ENCODE measurements around the gene ZNF664. TPM values are rescaled to one million over a fixed set of nuclear protein-coding genes. Genes with fewer than 3 reads are reported as not detected.

ZNF664 gene
- total and polyA plus RNA-seq, 2 of the 13 experiments (the other 11 are each of a cell fraction or from before 2014, with no cell fraction given) = 43.9 to 56.5 TPM

DNA sequence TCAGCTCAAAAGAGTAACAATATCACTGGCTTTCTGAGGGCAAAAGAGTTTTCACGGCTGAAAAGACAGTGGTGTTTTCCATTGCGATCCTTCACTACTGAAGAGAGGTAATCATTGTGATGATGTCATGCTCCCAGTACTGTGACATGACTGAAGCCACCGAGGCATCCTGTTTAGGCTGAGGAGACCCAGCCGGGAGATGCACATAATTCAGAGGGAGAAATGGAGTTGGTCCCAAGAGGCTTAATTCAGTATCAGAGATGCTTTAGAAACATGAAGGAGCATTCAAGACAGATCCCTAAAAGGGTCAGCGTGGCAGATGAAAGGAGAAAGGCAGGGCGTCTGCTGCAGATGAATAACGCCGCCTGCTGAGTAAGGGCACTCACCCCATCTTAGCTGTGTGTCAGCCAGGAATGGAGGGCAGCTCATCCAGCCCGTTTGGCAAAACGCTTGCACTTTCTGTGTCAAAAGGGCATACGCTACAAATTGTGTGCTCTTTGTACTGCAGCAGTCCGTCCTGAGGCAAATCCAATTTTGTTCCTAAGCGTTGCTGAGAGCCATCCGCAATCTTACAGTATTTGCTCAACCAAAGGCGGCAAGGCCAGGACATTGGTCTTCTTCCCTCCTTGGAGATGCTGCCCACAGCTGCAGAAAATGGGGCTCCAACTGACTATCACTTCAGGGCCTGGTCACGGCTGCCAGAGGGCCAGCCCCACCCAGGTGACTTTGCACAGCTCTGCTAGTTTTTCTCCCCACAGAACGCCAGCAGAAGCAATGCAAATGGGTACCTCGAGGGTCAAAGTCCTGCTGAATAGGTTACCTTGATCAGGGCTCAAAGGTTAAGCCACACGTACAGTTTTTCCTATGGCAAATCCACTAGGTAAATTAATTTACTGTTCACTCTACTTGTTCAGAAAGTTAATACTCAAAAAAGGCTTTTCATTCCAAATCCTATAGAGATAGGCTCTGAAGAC is 23.9 kb upstream of the ZNF664 start (continued):
- TF ChIP-seq ZNF34 (CRISPR knock-in tag; IDR thresholded peaks at IDR 0.05; ENCODE audit: borderline replicate concordance) (no peak), TBX3 (IDR thresholded peaks at IDR 0.05; ENCODE audit: borderline replicate concordance) (no peak), PHF8 (CRISPR knock-in tag; IDR thresholded peaks at IDR 0.05) (peak; percentile 23; the same call in 1 of the 2 replicates), ZNF75D (CRISPR knock-in tag; IDR thresholded peaks at IDR 0.05; ENCODE audit: borderline replicate concordance) (no peak), RBM39 (IDR thresholded peaks at IDR 0.05; ENCODE audit: low read depth, low read length, poor library complexity, severe bottlenecking) (no peak), HNF4G (IDR thresholded peaks at IDR 0.05; ENCODE audit: borderline replicate concordance, low read depth, low read length) (peak; percentile 94), HNF4G (CRISPR knock-in tag; IDR thresholded peaks at IDR 0.05; ENCODE audit: borderline replicate concordance, low read depth) (peak; percentile 97), PATZ1 (CRISPR knock-in tag; IDR thresholded peaks at IDR 0.05) (peak; percentile 27; the same call in 1 of the 2 replicates), CREM (IDR thresholded peaks at IDR 0.05) (peak; percentile 26; the same call in 1 of the 2 replicates), CREM (CRISPR knock-in tag; IDR thresholded peaks at IDR 0.05) (no peak), MLX (CRISPR knock-in tag; IDR thresholded peaks at IDR 0.05) (no peak), ZFY (CRISPR knock-in tag; IDR thresholded peaks at IDR 0.05) (peak; percentile 50), FOXP1 (IDR thresholded peaks at IDR 0.05) (no peak), FOXP1 (CRISPR knock-in tag; IDR thresholded peaks at IDR 0.05) (no peak), CREB1 (IDR thresholded peaks at IDR 0.05) (peak; percentile 59), CREB1 (CRISPR knock-in tag; IDR thresholded peaks at IDR 0.05) (no peak), ZBTB8A (CRISPR knock-in tag; IDR thresholded peaks at IDR 0.05; ENCODE audit: borderline replicate concordance, low read depth) (no peak), GABPB1 (CRISPR knock-in tag; IDR thresholded peaks at IDR 0.05) (no peak), ZSCAN30 (CRISPR knock-in tag; IDR thresholded peaks at IDR 0.05) (no peak), ZNF687 (CRISPR knock-in tag; IDR thresholded peaks at IDR 0.05) (peak; percentile 62), ZMYM4 (CRISPR knock-in tag; IDR thresholded peaks at IDR 0.05) (no peak; the same call in 1 of the 2 replicates)
- TF ChIP-seq, protein P1, sequence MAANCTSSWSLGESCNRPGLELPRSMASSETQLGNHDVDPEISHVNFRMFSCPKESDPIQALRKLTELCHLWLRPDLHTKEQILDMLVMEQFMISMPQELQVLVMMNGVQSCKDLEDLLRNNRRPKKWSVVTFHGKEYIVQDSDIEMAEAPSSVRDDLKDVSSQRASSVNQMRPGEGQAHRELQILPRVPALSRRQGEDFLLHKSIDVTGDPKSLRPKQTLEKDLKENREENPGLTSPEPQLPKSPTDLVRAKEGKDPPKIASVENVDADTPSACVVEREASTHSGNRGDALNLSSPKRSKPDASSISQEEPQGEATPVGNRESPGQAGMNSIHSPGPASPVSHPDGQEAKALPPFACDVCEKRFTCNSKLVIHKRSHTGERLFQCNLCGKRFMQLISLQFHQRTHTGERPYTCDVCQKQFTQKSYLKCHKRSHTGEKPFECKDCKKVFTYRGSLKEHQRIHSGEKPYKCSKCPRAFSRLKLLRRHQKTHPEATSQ (CRISPR knock-in tag; IDR thresholded peaks at IDR 0.05; ENCODE audit: borderline replicate concordance) = no peak
